H9 (cell line): ENCODE measurements around the gene PTCD2. TPM values are rescaled to one million over a fixed set of nuclear protein-coding genes. Genes with fewer than 3 reads are reported as not detected.

Experiments used
- DNase-seq: peaks from one replicate; pipeline ENCODE4 v3.0.0-alpha.2; 2017
- H2AFZ ChIP-seq: one replicate; pipeline ENCODE4 v1.6.1; 2013; ENCODE audit warnings: mild to moderate bottlenecking, low read length, control low read depth, moderate library complexity
- H2AK5ac ChIP-seq: 2 replicates; pipeline ENCODE4 v1.6.1; 2013; ENCODE audit warnings: low read length, control low read depth, mixed read lengths; ENCODE audit not compliant: insufficient read length
- H2BK120ac ChIP-seq: one replicate; pipeline ENCODE4 v1.6.1; 2013; ENCODE audit warnings: low read depth, mild to moderate bottlenecking, low read length, control low read depth, inconsistent platforms; ENCODE audit not compliant: poor library complexity, severe bottlenecking
- H2BK12ac ChIP-seq: 2 replicates; pipeline ENCODE4 v1.6.1; 2013; ENCODE audit warnings: low read length, control low read depth, mixed read lengths, low read depth; ENCODE audit not compliant: insufficient read length
- H2BK15ac ChIP-seq: 2 replicates; pipeline ENCODE4 v1.6.1; 2013; ENCODE audit warnings: low read depth, low read length, control low read depth
- H2BK20ac ChIP-seq: one replicate; pipeline ENCODE4 v1.6.1; 2013; ENCODE audit warnings: low read depth, mild to moderate bottlenecking, low read length, control low read depth, inconsistent platforms; ENCODE audit not compliant: poor library complexity, severe bottlenecking
- H2BK5ac ChIP-seq: 2 replicates; pipeline ENCODE4 v1.6.1; 2013; ENCODE audit warnings: low read length, control low read depth, mixed read lengths; ENCODE audit not compliant: insufficient read length
- H3K14ac ChIP-seq: 2 replicates; pipeline ENCODE4 v1.6.1; 2013; ENCODE audit warnings: low read length, control low read depth; ENCODE audit not compliant: insufficient read depth
- H3K18ac ChIP-seq: 2 replicates; pipeline ENCODE4 v1.6.1; 2013; ENCODE audit warnings: low read depth, mild to moderate bottlenecking, mixed read lengths, low read length, control low read depth; ENCODE audit not compliant: insufficient read length
- H3K23ac ChIP-seq: 2 replicates; pipeline ENCODE4 v1.6.1; 2013; ENCODE audit warnings: low read length, control low read depth, mixed read lengths, low read depth; ENCODE audit not compliant: insufficient read length
- H3K23me2 ChIP-seq: 2 replicates; pipeline ENCODE4 v1.6.1; 2013; ENCODE audit warnings: low read depth, mild to moderate bottlenecking, mixed read lengths, low read length, control low read depth; ENCODE audit not compliant: insufficient read length, poor library complexity, severe bottlenecking
- H3K27ac ChIP-seq: 2 replicates; pipeline ENCODE4 v1.5.1; 2013; ENCODE audit warnings: low read length, control low read depth, mixed read lengths, low read depth; ENCODE audit not compliant: insufficient read length
- H3K27me3 ChIP-seq: 2 replicates; pipeline ENCODE4 v1.6.1; 2013; ENCODE audit warnings: low read length, control low read depth, inconsistent platforms; ENCODE audit not compliant: insufficient read depth
- H3K4ac ChIP-seq: 2 replicates; pipeline ENCODE4 v1.6.1; 2013; ENCODE audit warnings: low read depth, mild to moderate bottlenecking, control low read depth, inconsistent platforms, low read length, moderate library complexity
- H3K4me1 ChIP-seq: 2 replicates; pipeline ENCODE4 v1.6.1; 2013; ENCODE audit warnings: low read length, control low read depth, inconsistent platforms; ENCODE audit not compliant: insufficient read depth
- H3K4me2 ChIP-seq: 2 replicates; pipeline ENCODE4 v1.6.1; 2013; ENCODE audit warnings: low read length, control low read depth, mixed read lengths; ENCODE audit not compliant: insufficient read length, insufficient read depth
- H3K56ac ChIP-seq: 2 replicates; pipeline ENCODE4 v1.6.1; 2013; ENCODE audit warnings: low read depth, mild to moderate bottlenecking, mixed read lengths, low read length, control low read depth; ENCODE audit not compliant: insufficient read length
- H3K79me1 ChIP-seq: 2 replicates; pipeline ENCODE4 v1.6.1; 2013; ENCODE audit warnings: low read depth, mild to moderate bottlenecking, moderate library complexity, low read length, control low read depth, inconsistent platforms; ENCODE audit not compliant: insufficient read depth, poor library complexity, severe bottlenecking
- H3K79me2 ChIP-seq: 2 replicates; pipeline ENCODE4 v1.6.1; 2013; ENCODE audit warnings: low read length, control low read depth, inconsistent platforms; ENCODE audit not compliant: insufficient read depth
- H3K9ac ChIP-seq: 2 replicates; pipeline ENCODE4 v1.6.1; 2013; ENCODE audit warnings: low read length, control low read depth, mixed read lengths; ENCODE audit not compliant: insufficient read length; ENCODE audit errors: extremely low read depth
- H3K9me3 ChIP-seq: one replicate; pipeline ENCODE4 v1.6.1; 2013; ENCODE audit warnings: low read depth, low read length, inconsistent platforms; ENCODE audit not compliant: control insufficient read depth
- H3T11ph ChIP-seq: one replicate; pipeline ENCODE4 v1.6.1; 2013; ENCODE audit warnings: mild to moderate bottlenecking, low read length, control low read depth, inconsistent platforms
- H4K20me1 ChIP-seq: one replicate; pipeline ENCODE4 v1.6.1; 2013; ENCODE audit not compliant: control insufficient read depth, insufficient read length, insufficient read depth
- H4K5ac ChIP-seq: 2 replicates; pipeline ENCODE4 v1.6.1; 2013; ENCODE audit warnings: low read depth, mild to moderate bottlenecking, mixed read lengths, low read length, control low read depth; ENCODE audit not compliant: insufficient read length
- H4K8ac ChIP-seq: replicated peaks from 2 replicates; pipeline ENCODE4 v1.6.1; 2013; ENCODE audit warnings: low read length, control low read depth, mixed read lengths, low read depth; ENCODE audit not compliant: insufficient read length
- H4K91ac ChIP-seq: 2 replicates; pipeline ENCODE4 v1.6.1; 2013; ENCODE audit warnings: low read depth, mild to moderate bottlenecking, moderate library complexity, mixed read lengths, low read length, control low read depth; ENCODE audit not compliant: insufficient read length
- H3K27ac Mint-ChIP-seq, 3 experiments: 2 replicates in 2 of 3; 3 replicates in 1 of 3; pipeline ENCODE4 v1.8.0; 2020 to 2021; ENCODE audit warnings: mixed read lengths in 3 of 3, mild to moderate bottlenecking in 1 of 3, moderate library complexity in 1 of 3
- H3K27me3 Mint-ChIP-seq: 2 replicates; pipeline ENCODE4 v1.8.0; 2021; ENCODE audit warnings: low read depth, mild to moderate bottlenecking, moderate library complexity, mixed read lengths
- H3K36me3 Mint-ChIP-seq, 3 experiments: 2 replicates in 2 of 3; 3 replicates in 1 of 3; pipeline ENCODE4 v1.8.0; 2020 to 2021; ENCODE audit warnings: low read depth in 3 of 3, mixed read lengths in 3 of 3; ENCODE audit not compliant: insufficient read depth in 1 of 3
- H3K4me1 Mint-ChIP-seq, 2 experiments: 2 replicates each; pipeline ENCODE4 v1.8.0; 2020; ENCODE audit warnings: mixed read lengths in 2 of 2
- H3K4me3 Mint-ChIP-seq, 2 experiments: 2 replicates in 1 of 2; 3 replicates in 1 of 2; pipeline ENCODE4 v1.8.0; 2020 to 2021; ENCODE audit warnings: mild to moderate bottlenecking in 2 of 2, mixed read lengths in 2 of 2, moderate library complexity in 1 of 2
- H3K9me3 Mint-ChIP-seq, 2 experiments: 2 replicates in 1 of 2; 3 replicates in 1 of 2; pipeline ENCODE4 v1.8.0; 2020; ENCODE audit warnings: mild to moderate bottlenecking in 2 of 2, mixed read lengths in 2 of 2, moderate library complexity in 1 of 2
- WGBS: extraction: QIAGEN DNeasy Blood & Tissue Kit; methylation state at CpG from one replicate; pipeline ENCODE4 v1.1.7; 2013; ENCODE audit warnings: missing lambda C conversion rate, low lambda C conversion rate, mixed read lengths; ENCODE audit not compliant: insufficient read length; ENCODE audit errors: extremely low coverage; 5-methylcytosine and 5-hydroxymethylcytosine counted together
- total RNA-seq: library from RNA; stranded (reverse); gene quantifications from 2 replicates; pipeline ENCODE4 v1.2.1, GENCODE V29; 2021
- TF ChIP-seq, protein P1 (sequence below): fragments of 200-600 bp; sonication (generic); conservative IDR thresholded peaks from 3 replicates; pipeline ENCODE4 v1.8.0; 2021; ENCODE audit warnings: antibody characterized with exemption, mild to moderate bottlenecking

PTCD2 gene
- total RNA-seq, 1 experiment from 2014 or later: 12.7 TPM

DNA sequence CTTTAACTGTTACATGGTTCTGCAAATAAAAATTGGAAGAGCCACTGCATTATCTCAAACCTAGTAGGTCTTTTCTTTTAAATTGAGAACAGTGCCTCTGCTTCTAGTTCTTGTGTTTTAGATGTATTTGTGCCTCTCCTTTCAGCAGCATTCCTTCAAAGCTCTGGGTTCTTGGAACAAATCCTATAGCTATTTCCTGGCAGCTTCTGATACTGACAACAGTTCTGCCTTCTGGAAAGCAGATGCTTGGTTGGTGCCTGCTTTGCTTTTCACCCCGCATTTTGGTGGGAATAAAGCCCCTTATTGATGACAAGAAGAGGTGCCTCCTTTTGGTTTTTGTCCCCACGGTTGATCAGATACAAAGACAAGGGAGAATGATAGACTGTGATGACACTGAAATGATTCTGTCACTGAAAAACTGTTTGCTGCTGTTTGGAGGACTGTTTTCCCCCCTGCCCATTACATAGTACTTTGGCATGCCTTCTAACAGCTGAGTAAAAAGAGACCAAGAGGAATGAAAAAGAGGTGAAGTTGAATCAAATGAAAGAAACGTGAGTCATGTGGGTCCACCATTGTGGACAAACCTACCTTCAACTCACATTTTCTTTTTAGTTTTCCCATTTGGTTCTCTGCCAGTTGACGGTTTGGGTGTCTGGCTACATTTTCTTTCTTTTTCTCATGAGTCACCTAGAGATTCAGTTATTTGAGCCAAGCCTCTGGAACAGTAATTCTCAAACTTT lies 5.6 kb downstream of the PTCD2 start:
- no peak overlapping the region for H3K4ac ChIP-seq
- H3K27ac ChIP-seq: no peak overlapping the region
- H2AFZ ChIP-seq: no peak overlapping the region
- no peak overlapping the region for H2BK20ac ChIP-seq
- no peak overlapping the region for H2BK12ac ChIP-seq
- no peaks in the 10 kb centered on the region for H4K20me1 ChIP-seq
- Mint-ChIP-seq H3K9me3 (no peaks in the 10 kb centered on the region), H3K27me3 (no peaks in the 10 kb centered on the region), H3K36me3 (peaks cover 16 to 57% (median 53%) of the 10 kb centered on the region in 3 experiments), H3K4me3 (no peak overlapping the region), H3K27ac (no peak overlapping the region), H3K4me1 (peaks cover 11 to 17% of the 10 kb centered on the region in 2 experiments)
- H3K14ac ChIP-seq: no peak overlapping the region
- no peak overlapping the region for H4K5ac ChIP-seq
- no CpG with 5 or more reads among the region's 4 CpGs for WGBS
- no peak overlapping the region for H3T11ph ChIP-seq
- no peaks in the 10 kb centered on the region for H3K79me1 ChIP-seq
- no peaks in the 10 kb centered on the region for H3K79me2 ChIP-seq
- DNase-seq: no peak
- H3K23ac ChIP-seq: no peak overlapping the region
- H3K23me2 ChIP-seq: no peaks in the 10 kb centered on the region
- no peak overlapping the region for H3K18ac ChIP-seq
- no peaks in the 10 kb centered on the region for H3K27me3 ChIP-seq
- no peak overlapping the region for H3K4me2 ChIP-seq
- H3K56ac ChIP-seq: no peak overlapping the region
- H2AK5ac ChIP-seq: no peak overlapping the region
- no peak overlapping the region for H4K8ac ChIP-seq
- no peak overlapping the region for H4K91ac ChIP-seq
- H3K9me3 ChIP-seq: no peaks in the 10 kb centered on the region
- no peak overlapping the region for H3K9ac ChIP-seq
- TF ChIP-seq, protein P1, sequence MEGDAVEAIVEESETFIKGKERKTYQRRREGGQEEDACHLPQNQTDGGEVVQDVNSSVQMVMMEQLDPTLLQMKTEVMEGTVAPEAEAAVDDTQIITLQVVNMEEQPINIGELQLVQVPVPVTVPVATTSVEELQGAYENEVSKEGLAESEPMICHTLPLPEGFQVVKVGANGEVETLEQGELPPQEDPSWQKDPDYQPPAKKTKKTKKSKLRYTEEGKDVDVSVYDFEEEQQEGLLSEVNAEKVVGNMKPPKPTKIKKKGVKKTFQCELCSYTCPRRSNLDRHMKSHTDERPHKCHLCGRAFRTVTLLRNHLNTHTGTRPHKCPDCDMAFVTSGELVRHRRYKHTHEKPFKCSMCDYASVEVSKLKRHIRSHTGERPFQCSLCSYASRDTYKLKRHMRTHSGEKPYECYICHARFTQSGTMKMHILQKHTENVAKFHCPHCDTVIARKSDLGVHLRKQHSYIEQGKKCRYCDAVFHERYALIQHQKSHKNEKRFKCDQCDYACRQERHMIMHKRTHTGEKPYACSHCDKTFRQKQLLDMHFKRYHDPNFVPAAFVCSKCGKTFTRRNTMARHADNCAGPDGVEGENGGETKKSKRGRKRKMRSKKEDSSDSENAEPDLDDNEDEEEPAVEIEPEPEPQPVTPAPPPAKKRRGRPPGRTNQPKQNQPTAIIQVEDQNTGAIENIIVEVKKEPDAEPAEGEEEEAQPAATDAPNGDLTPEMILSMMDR: no peak
- H2BK120ac ChIP-seq: no peak overlapping the region
- H2BK5ac ChIP-seq: no peak overlapping the region
- H3K4me1 ChIP-seq: no peaks in the 10 kb centered on the region
- no peak overlapping the region for H2BK15ac ChIP-seq
